Measurements from ENCODE around the gene CACNB2.

CACNB2 gene

GRCh38 chr10:18516851-18517250 is 376.6 kb downstream of the CACNB2 start:
- no peaks in the 10 kb centered on the region for H3K4me1 Mint-ChIP-seq
- no peaks in the 10 kb centered on the region for H3K27me3 Mint-ChIP-seq (ENCODE audit: low read depth)
- no peak overlapping the region for H3K4me3 Mint-ChIP-seq
- H3K36me3 Mint-ChIP-seq (ENCODE audit: low read depth), result peaks cover 4% of the 10 kb centered on the region
- H3K9me3 Mint-ChIP-seq, result no peaks in the 10 kb centered on the region
- no peak overlapping the region for H3K27ac Mint-ChIP-seq
- no peak for TF ChIP-seq CTCF (IDR thresholded peaks at IDR 0.05; ENCODE audit: unreplicated experiment in 3 of 3)

GRCh38 chr10:18523025-18523424 is 382.8 kb downstream of the CACNB2 start:
- H3K27ac Mint-ChIP-seq, result no peak overlapping the region
- no peaks in the 10 kb centered on the region for H3K36me3 Mint-ChIP-seq (ENCODE audit: low read depth)
- H3K4me1 Mint-ChIP-seq, result peaks cover 7% of the 10 kb centered on the region

GRCh38 chr10:18523858-18524257 is 383.6 kb downstream of the CACNB2 start:
- Mint-ChIP-seq H3K36me3 (ENCODE audit: low read depth) (no peaks in the 10 kb centered on the region), H3K27me3 (ENCODE audit: low read depth) (no peaks in the 10 kb centered on the region), H3K9me3 (no peaks in the 10 kb centered on the region), H3K27ac (no peak overlapping the region), H3K4me3 (no peak overlapping the region), H3K4me1 (peaks cover 12% of the 10 kb centered on the region)
- TF ChIP-seq CTCF (IDR thresholded peaks at IDR 0.05; ENCODE audit: unreplicated experiment in 3 of 3), result no peak

More at GRCh38 chr10:18523025-18523424, 382.8 kb downstream of the CACNB2 start:
- Mint-ChIP-seq H3K9me3 (no peaks in the 10 kb centered on the region), H3K4me3 (no peak overlapping the region), H3K27me3 (ENCODE audit: low read depth) (no peaks in the 10 kb centered on the region)
- no peak for TF ChIP-seq CTCF (IDR thresholded peaks at IDR 0.05; ENCODE audit: unreplicated experiment in 3 of 3)

DNA sequence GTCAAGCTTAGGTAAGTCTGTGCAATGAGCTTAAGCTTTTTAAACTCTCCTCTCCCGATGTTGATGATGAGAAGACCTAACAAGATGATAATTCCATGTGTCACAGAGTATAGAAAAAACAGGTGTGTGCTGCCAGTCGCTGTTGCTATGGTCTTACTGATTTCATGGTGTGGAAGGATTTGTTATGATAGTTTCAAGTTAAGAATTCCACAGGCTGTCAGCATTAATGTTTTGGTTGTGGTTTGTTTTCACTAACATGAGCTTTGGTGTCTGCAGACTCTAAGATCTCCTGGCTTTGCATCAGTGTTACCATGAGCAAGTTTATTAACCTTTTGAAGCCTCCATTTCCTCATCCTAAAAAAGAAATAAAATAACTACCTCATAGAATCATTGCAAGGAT is 387.5 kb downstream of the CACNB2 start:
- TF ChIP-seq CTCF (IDR thresholded peaks at IDR 0.05; ENCODE audit: unreplicated experiment in 3 of 3), result no peak
- H3K27me3 Mint-ChIP-seq (ENCODE audit: low read depth), result no peaks in the 10 kb centered on the region
- H3K4me3 Mint-ChIP-seq, result no peak overlapping the region
- H3K4me1 Mint-ChIP-seq, result peaks cover 12% of the 10 kb centered on the region
- peaks cover 11% of the 10 kb centered on the region for H3K9me3 Mint-ChIP-seq
- no peak overlapping the region for H3K27ac Mint-ChIP-seq
- peaks cover 27% of the 10 kb centered on the region for H3K36me3 Mint-ChIP-seq (ENCODE audit: low read depth)

DNA sequence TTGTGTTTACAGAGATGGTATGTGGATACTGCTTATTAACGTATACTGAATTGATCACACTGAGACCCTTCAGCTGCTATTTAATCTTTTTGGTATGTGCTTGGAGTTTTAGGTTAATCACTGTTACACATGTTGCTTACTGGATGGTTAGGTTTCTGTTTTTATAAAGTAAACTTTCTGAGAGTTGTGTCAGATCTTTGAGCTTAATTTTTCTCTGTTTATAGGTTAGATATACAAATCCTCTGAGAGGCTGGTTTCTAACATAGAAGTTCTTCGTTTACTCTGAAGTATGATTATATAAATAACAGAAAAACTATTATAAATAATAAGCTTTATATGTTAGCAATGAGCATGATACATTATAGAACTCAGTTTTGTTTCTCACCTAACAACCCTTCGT is 388.1 kb downstream of the CACNB2 start:
- H3K4me1 Mint-ChIP-seq, result peaks cover 12% of the 10 kb centered on the region
- peaks cover 27% of the 10 kb centered on the region for H3K36me3 Mint-ChIP-seq (ENCODE audit: low read depth)
- H3K9me3 Mint-ChIP-seq, result peaks cover 11% of the 10 kb centered on the region
- H3K27ac Mint-ChIP-seq, result no peak overlapping the region
- no peak overlapping the region for H3K4me3 Mint-ChIP-seq
- no peak for TF ChIP-seq CTCF (IDR thresholded peaks at IDR 0.05; ENCODE audit: unreplicated experiment in 3 of 3)
- H3K27me3 Mint-ChIP-seq (ENCODE audit: low read depth), result no peaks in the 10 kb centered on the region

DNA sequence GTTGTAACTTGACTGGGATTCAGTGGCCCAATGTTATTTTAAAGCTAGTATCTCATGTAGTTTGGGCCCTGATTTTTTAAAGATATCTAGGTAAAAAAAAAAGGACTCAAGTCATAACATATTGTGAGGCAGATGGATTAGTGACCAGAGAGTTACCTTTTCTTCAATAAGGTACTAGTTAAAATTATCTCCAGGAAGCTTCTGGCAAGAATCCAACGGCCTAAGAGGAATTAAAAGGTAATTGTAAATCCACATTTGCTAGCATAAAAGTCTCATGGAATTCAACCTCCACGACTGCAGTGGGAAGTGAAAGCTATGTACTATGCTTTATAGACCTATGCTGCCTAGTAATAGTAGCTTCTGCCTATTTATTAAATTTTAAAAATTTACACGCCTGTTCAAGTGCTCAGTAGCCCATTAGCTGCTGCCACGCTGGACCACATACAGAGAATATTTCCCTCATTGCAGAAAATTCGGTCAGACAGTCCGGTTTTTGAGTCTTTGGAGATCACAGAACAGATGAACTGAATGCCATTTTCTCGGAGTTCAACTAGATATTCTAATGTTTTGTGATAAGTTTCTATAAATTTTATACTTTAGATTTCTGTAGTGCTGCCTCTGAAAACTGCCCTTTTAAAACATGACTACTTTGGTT is 392.8 kb downstream of the CACNB2 start:
- Mint-ChIP-seq H3K27me3 (ENCODE audit: low read depth) (no peaks in the 10 kb centered on the region), H3K27ac (peak overlapping the region in 2 of 3 experiments; percentile 41 to 70), H3K4me1 (peaks cover 10% of the 10 kb centered on the region), H3K36me3 (ENCODE audit: low read depth) (peaks cover 37% of the 10 kb centered on the region), H3K4me3 (no peak overlapping the region), H3K9me3 (peaks cover 11% of the 10 kb centered on the region)
- no peak for TF ChIP-seq CTCF (IDR thresholded peaks at IDR 0.05; ENCODE audit: unreplicated experiment in 3 of 3)
